ENCODE results near the gene MTMR4. TPM values are rescaled to one million over a fixed set of nuclear protein-coding genes. Genes with fewer than 3 reads are reported as not detected.

The MTMR4 gene
- total and polyA plus RNA-seq, 2 experiments from 2014 or later, result 11.1 to 42.2 TPM

DNA sequence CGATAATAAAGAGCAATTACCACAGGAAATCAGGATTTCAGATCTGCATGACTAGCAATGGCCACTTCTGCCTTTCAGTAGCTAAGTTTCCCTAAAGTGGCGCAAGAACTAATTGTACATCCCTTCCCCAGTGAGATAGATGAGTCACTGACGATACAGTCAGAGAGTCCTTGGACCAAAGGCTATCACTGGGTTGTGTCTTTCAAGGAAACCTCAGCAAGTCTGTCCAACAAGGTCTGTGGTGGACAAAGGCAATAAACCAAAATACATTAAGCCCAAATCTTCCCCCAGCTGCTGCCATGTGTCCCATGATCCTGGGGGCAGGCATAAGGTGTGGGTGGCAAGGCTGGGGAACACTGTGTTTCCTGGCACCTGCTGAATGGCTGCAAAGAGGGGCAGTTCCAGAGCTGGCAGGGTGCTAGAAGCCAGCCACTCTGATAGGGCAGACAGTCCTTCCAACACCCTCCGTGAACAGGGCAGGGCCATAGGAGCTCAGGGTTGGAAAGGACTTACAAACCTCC lies 20.5 kb upstream of the MTMR4 start:
- Mint-ChIP-seq H3K4me3 (no peak overlapping the region), H3K36me3 (ENCODE audit: low read depth) (no peaks in the 10 kb centered on the region), H3K27me3 (ENCODE audit: insufficient read depth, low read depth, poor library complexity) (peaks cover 18% of the 10 kb centered on the region), H3K4me1 (peaks cover 34% of the 10 kb centered on the region), H3K9me3 (no peaks in the 10 kb centered on the region), H3K27ac (no peak overlapping the region)
- Histone ChIP-seq H3K79me2 (replicated peaks; ENCODE audit: insufficient read depth) (no peaks in the 10 kb centered on the region), H3K4me2 (no peak overlapping the region), H4K20me1 (replicated peaks; ENCODE audit: insufficient read depth) (no peaks in the 10 kb centered on the region), H3K4me1 (ENCODE audit: insufficient read depth) (peaks cover 12% of the 10 kb centered on the region), H3F3A (replicated peaks; ENCODE audit: low read depth) (no peaks in the 10 kb centered on the region), H3K4me3 (no peak overlapping the region), H3K27me3 (ENCODE audit: insufficient read depth) (0 out of 2 replicates have a peak, but pooled peaks cover 9% of the 10 kb centered on the region), H3K27ac (ENCODE audit: low read depth) (no peak overlapping the region), H3K9me2 (ENCODE audit: insufficient read depth) (no peaks in the 10 kb centered on the region), H2AFZ (no peak overlapping the region), H3K36me3 (ENCODE audit: insufficient read depth) (no peaks in the 10 kb centered on the region)
- no peak for TF ChIP-seq EZH2phosphoT487 (IDR thresholded peaks at IDR 0.05; ENCODE audit: unreplicated experiment)
- no peak for TF ChIP-seq NANOG (IDR thresholded peaks at IDR 0.05; ENCODE audit: borderline replicate concordance)
- TF ChIP-seq, protein P1, sequence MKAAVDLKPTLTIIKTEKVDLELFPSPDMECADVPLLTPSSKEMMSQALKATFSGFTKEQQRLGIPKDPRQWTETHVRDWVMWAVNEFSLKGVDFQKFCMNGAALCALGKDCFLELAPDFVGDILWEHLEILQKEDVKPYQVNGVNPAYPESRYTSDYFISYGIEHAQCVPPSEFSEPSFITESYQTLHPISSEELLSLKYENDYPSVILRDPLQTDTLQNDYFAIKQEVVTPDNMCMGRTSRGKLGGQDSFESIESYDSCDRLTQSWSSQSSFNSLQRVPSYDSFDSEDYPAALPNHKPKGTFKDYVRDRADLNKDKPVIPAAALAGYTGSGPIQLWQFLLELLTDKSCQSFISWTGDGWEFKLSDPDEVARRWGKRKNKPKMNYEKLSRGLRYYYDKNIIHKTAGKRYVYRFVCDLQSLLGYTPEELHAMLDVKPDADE (IDR thresholded peaks at IDR 0.05), result no peak
- no peak for TF ChIP-seq ZNF114 (CRISPR knock-in tag; IDR thresholded peaks at IDR 0.05)
- TF ChIP-seq ZNF331 (CRISPR knock-in tag; IDR thresholded peaks at IDR 0.05; ENCODE audit: low read depth), result no peak
- TF ChIP-seq, protein P2, sequence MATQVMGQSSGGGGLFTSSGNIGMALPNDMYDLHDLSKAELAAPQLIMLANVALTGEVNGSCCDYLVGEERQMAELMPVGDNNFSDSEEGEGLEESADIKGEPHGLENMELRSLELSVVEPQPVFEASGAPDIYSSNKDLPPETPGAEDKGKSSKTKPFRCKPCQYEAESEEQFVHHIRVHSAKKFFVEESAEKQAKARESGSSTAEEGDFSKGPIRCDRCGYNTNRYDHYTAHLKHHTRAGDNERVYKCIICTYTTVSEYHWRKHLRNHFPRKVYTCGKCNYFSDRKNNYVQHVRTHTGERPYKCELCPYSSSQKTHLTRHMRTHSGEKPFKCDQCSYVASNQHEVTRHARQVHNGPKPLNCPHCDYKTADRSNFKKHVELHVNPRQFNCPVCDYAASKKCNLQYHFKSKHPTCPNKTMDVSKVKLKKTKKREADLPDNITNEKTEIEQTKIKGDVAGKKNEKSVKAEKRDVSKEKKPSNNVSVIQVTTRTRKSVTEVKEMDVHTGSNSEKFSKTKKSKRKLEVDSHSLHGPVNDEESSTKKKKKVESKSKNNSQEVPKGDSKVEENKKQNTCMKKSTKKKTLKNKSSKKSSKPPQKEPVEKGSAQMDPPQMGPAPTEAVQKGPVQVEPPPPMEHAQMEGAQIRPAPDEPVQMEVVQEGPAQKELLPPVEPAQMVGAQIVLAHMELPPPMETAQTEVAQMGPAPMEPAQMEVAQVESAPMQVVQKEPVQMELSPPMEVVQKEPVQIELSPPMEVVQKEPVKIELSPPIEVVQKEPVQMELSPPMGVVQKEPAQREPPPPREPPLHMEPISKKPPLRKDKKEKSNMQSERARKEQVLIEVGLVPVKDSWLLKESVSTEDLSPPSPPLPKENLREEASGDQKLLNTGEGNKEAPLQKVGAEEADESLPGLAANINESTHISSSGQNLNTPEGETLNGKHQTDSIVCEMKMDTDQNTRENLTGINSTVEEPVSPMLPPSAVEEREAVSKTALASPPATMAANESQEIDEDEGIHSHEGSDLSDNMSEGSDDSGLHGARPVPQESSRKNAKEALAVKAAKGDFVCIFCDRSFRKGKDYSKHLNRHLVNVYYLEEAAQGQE (IDR thresholded peaks at IDR 0.05; ENCODE audit: unreplicated experiment), result no peak
- TF ChIP-seq, protein P3, sequence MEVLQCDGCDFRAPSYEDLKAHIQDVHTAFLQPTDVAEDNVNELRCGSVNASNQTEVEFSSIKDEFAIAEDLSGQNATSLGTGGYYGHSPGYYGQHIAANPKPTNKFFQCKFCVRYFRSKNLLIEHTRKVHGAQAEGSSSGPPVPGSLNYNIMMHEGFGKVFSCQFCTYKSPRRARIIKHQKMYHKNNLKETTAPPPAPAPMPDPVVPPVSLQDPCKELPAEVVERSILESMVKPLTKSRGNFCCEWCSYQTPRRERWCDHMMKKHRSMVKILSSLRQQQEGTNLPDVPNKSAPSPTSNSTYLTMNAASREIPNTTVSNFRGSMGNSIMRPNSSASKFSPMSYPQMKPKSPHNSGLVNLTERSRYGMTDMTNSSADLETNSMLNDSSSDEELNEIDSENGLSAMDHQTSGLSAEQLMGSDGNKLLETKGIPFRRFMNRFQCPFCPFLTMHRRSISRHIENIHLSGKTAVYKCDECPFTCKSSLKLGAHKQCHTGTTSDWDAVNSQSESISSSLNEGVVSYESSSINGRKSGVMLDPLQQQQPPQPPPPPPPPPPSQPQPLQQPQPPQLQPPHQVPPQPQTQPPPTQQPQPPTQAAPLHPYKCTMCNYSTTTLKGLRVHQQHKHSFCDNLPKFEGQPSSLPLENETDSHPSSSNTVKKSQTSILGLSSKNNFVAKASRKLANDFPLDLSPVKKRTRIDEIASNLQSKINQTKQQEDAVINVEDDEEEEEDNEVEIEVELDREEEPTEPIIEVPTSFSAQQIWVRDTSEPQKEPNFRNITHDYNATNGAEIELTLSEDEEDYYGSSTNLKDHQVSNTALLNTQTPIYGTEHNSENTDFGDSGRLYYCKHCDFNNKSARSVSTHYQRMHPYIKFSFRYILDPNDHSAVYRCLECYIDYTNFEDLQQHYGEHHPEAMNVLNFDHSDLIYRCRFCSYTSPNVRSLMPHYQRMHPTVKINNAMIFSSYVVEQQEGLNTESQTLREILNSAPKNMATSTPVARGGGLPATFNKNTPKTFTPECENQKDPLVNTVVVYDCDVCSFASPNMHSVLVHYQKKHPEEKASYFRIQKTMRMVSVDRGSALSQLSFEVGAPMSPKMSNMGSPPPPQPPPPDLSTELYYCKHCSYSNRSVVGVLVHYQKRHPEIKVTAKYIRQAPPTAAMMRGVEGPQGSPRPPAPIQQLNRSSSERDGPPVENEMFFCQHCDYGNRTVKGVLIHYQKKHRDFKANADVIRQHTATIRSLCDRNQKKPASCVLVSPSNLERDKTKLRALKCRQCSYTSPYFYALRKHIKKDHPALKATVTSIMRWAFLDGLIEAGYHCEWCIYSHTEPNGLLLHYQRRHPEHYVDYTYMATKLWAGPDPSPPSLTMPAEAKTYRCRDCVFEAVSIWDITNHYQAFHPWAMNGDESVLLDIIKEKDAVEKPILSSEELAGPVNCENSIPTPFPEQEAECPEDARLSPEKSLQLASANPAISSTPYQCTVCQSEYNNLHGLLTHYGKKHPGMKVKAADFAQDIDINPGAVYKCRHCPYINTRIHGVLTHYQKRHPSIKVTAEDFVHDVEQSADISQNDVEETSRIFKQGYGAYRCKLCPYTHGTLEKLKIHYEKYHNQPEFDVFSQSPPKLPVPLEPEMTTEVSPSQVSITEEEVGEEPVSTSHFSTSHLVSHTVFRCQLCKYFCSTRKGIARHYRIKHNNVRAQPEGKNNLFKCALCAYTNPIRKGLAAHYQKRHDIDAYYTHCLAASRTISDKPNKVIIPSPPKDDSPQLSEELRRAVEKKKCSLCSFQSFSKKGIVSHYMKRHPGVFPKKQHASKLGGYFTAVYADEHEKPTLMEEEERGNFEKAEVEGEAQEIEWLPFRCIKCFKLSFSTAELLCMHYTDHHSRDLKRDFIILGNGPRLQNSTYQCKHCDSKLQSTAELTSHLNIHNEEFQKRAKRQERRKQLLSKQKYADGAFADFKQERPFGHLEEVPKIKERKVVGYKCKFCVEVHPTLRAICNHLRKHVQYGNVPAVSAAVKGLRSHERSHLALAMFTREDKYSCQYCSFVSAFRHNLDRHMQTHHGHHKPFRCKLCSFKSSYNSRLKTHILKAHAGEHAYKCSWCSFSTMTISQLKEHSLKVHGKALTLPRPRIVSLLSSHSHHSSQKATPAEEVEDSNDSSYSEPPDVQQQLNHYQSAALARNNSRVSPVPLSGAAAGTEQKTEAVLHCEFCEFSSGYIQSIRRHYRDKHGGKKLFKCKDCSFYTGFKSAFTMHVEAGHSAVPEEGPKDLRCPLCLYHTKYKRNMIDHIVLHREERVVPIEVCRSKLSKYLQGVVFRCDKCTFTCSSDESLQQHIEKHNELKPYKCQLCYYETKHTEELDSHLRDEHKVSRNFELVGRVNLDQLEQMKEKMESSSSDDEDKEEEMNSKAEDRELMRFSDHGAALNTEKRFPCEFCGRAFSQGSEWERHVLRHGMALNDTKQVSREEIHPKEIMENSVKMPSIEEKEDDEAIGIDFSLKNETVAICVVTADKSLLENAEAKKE (CRISPR knock-in tag; IDR thresholded peaks at IDR 0.05), result no peak
- TF ChIP-seq POLR2AphosphoS5 (IDR thresholded peaks at IDR 0.05; ENCODE audit: low read depth), result no peak
- TF ChIP-seq CREB1 (CRISPR knock-in tag; IDR thresholded peaks at IDR 0.05; ENCODE audit: low read depth), result no peak
- no peak for TF ChIP-seq CTCF (conservative IDR thresholded peaks at IDR 0.05; ENCODE audit: low read depth in 2 of 2)
- TF ChIP-seq STAT1 (IDR thresholded peaks at IDR 0.05; ENCODE audit: unreplicated experiment), result no peak
- TF ChIP-seq JUNB (IDR thresholded peaks at IDR 0.05; ENCODE audit: unreplicated experiment), result no peak
- no peak for TF ChIP-seq EZH2 (IDR thresholded peaks at IDR 0.05; ENCODE audit: low read depth, unreplicated experiment)
- DNase-seq (ENCODE audit: low spot score), result no peak
- no peak for ATAC-seq

Data from GM23338 (cell line).